MCF 10A (cell line): Measurements from ENCODE around the gene ENTHD1. TPM values are rescaled to one million over a fixed set of nuclear protein-coding genes. Genes with fewer than 3 reads are reported as not detected.
"Not testable (repeated sequence)": the region's sequence is repeated elsewhere in the genome, so short reads cannot be mapped to it uniquely, and the experiment has no call there.

Experiments
- BruUV-seq: library from RNA; stranded (reverse); fragments of 400-500 nt; replicated peaks from 2 replicates; lab custom pipeline; 2021; lab: Mats Ljungman, UMichigan
- CTCF ChIA-PET: fragments of 300-600 bp; sonication (Branson Sonifier 250); formaldehyde crosslinking; extraction: SDS; loops from one replicate; lab custom pipeline; 2021; ENCODE audit warnings: antibody characterized with exemption, inconsistent platforms; lab: Yijun Ruan, JAX
- POLR2A ChIA-PET: fragments of 300-600, 350-650 bp; sonication (Branson Sonifier 250); formaldehyde crosslinking; extraction: SDS; loops from one replicate; lab custom pipeline; 2020; ENCODE audit warnings: antibody characterized with exemption, inconsistent platforms; lab: Yijun Ruan, JAX
- DNase-seq: peaks from one replicate; pipeline ENCODE4 v3.0.0-alpha.2; 2018; ENCODE audit not compliant: unreplicated experiment
- H3K27ac Mint-ChIP-seq: one replicate; pipeline ENCODE4 v1.8.0; 2022; ENCODE audit warnings: mild to moderate bottlenecking, low read depth, mixed read lengths; ENCODE audit not compliant: unreplicated experiment
- H3K27me3 Mint-ChIP-seq: one replicate; pipeline ENCODE4 v1.8.0; 2022; ENCODE audit warnings: mixed read lengths; ENCODE audit not compliant: insufficient read depth, unreplicated experiment
- H3K36me3 Mint-ChIP-seq: one replicate; pipeline ENCODE4 v1.8.0; 2022; ENCODE audit warnings: mild to moderate bottlenecking, moderate library complexity, mixed read lengths; ENCODE audit not compliant: insufficient read depth, unreplicated experiment
- H3K4me1 Mint-ChIP-seq: one replicate; pipeline ENCODE4 v1.8.0; 2022; ENCODE audit warnings: mixed read lengths; ENCODE audit not compliant: insufficient read depth, unreplicated experiment
- H3K4me3 Mint-ChIP-seq: one replicate; pipeline ENCODE4 v1.8.0; 2022; ENCODE audit warnings: mild to moderate bottlenecking, moderate library complexity, mixed read lengths; ENCODE audit not compliant: unreplicated experiment
- H3K9me3 Mint-ChIP-seq: one replicate; pipeline ENCODE4 v1.8.0; 2022; ENCODE audit warnings: mixed read lengths; ENCODE audit not compliant: unreplicated experiment
- intact Hi-C: fragments of 100-400 bp; cut with micrococcal nuclease; formaldehyde crosslinking; loops from 2 replicates; pipeline ENCODE4 v1.14.1; 2022
- total RNA-seq: library from RNA; stranded (reverse); gene quantifications from 2 replicates; pipeline ENCODE4 v1.2.3, GENCODE V29; 2022
- TF ChIP-seq, protein P1 (sequence below): fragments of 200-600 bp; IDR thresholded peaks from one replicate; pipeline ENCODE4 v1.8.0; 2022; ENCODE audit warnings: antibody characterized with exemption, mild to moderate bottlenecking; ENCODE audit not compliant: unreplicated experiment

ENTHD1 gene
- total RNA-seq, 1 experiment from 2014 or later, result not detected

DNA sequence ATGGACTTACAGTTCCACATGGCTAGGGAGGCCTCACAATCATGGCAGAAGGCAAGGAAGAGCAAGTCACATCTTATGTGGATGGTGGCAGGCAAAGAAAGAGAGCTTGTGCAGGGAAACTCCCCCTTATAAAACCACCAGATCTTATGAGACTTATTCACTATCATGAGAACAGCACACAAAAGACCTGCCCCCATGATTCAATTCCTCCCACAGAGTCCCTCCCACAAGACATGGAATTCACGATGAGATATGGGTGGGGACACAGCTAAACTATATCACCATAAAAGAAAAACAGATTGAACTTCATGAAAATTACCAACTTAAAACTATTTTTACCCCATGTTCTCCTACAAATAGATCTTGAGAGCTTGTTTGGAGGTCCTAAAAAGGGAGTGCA is 19.6 kb downstream of the ENTHD1 start:
- Mint-ChIP-seq H3K4me1 (no peaks in the 10 kb centered on the region), H3K4me3 (no peak overlapping the region), H3K27ac (no peak overlapping the region), H3K9me3 (no peaks in the 10 kb centered on the region), H3K36me3 (no peaks in the 10 kb centered on the region), H3K27me3 (peaks cover 42% of the 10 kb centered on the region)
- DNase-seq, result no peak
- CTCF ChIA-PET, result no interaction called here
- TF ChIP-seq, protein P1, sequence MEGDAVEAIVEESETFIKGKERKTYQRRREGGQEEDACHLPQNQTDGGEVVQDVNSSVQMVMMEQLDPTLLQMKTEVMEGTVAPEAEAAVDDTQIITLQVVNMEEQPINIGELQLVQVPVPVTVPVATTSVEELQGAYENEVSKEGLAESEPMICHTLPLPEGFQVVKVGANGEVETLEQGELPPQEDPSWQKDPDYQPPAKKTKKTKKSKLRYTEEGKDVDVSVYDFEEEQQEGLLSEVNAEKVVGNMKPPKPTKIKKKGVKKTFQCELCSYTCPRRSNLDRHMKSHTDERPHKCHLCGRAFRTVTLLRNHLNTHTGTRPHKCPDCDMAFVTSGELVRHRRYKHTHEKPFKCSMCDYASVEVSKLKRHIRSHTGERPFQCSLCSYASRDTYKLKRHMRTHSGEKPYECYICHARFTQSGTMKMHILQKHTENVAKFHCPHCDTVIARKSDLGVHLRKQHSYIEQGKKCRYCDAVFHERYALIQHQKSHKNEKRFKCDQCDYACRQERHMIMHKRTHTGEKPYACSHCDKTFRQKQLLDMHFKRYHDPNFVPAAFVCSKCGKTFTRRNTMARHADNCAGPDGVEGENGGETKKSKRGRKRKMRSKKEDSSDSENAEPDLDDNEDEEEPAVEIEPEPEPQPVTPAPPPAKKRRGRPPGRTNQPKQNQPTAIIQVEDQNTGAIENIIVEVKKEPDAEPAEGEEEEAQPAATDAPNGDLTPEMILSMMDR, result no peak
- intact Hi-C loops, result no loop called here
- BruUV-seq, result no TSS peak
- POLR2A ChIA-PET, result no interaction called here

DNA sequence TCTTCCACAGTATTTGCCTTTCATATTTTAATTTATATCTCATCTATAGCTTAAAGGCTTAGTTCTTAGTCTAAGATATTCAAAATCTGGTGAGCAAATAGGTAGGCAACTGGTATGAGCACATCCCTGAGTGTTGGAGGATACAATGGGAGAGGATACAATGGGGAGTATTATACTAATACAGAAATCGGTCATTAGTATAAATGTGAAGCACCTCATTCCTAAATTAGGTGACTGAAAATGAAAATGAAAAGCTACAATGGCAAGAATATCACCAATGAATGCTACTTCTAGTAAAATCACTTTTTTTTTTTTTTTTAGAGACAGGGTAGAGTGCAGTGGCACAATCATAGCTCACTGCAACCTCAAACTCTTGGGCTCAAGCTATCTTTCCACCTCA is 21.0 kb downstream of the ENTHD1 start:
- CTCF ChIA-PET, result no interaction called here
- H3K36me3 Mint-ChIP-seq, result peaks cover 1% of the 10 kb centered on the region
- H3K4me1 Mint-ChIP-seq, result no peaks in the 10 kb centered on the region
- intact Hi-C loops, result no loop called here
- DNase-seq, result no peak
- no peak overlapping the region for H3K27ac Mint-ChIP-seq
- TF ChIP-seq, protein P1, result no peak
- POLR2A ChIA-PET, result no interaction called here
- H3K9me3 Mint-ChIP-seq, result no peaks in the 10 kb centered on the region
- H3K27me3 Mint-ChIP-seq, result peaks cover 31% of the 10 kb centered on the region
- no peak overlapping the region for H3K4me3 Mint-ChIP-seq
- BruUV-seq, result no TSS peak

DNA sequence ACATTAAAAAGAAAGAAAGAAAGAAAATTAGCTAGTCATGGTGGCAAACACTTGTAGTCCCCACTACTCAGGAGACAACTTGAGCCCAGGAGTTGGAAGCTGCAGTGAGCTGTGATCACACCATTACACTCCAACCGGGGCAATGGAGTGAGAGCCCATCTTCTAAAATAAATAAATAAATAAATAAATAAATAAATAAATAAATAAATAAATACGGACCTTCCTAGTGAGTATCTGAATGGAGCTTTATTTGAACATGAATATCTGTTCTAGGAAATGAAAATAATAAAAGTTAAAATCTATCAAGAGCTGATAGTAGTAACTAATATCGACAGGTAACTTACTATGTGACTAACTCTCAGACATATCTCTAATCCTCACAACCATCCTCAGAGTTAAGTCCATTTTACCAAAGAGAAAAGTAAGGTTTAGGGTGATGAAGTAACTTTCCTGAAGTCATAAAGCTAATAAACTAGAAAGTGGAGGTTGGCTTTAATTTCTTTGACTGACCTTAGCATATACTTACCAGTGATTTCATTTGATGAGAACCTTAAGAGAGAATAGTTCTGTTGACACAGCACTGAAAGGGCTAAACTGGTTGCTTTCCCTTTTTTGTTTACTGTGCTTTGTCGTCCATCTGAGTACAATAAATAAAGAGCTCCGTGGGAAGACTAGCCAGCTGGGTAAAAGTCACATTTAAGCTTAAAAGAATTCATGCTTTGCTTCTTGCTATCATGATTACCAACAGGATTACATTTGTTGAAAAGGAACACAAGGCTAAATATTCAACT is 22.4 kb downstream of the ENTHD1 start:
- peaks cover 27% of the 10 kb centered on the region for H3K27me3 Mint-ChIP-seq
- POLR2A ChIA-PET, result interaction anchor here (0.8 to 0.9 kb wide), 2 partner anchors 12 to 45 kb away, joined by 3 read pairs; no protein-coding TSS in a partner anchor
- H3K27ac Mint-ChIP-seq, result no peak overlapping the region
- CTCF ChIA-PET, result interaction anchor here (0.6 kb wide), 1 partner anchor 123 kb away, joined by 4 read pairs; no protein-coding TSS in a partner anchor
- no TSS peak for BruUV-seq
- DNase-seq, result no peak
- TF ChIP-seq, protein P1, result no peak
- intact Hi-C loops, result no loop called here
- H3K4me1 Mint-ChIP-seq, result no peaks in the 10 kb centered on the region
- H3K9me3 Mint-ChIP-seq, result no peaks in the 10 kb centered on the region
- H3K4me3 Mint-ChIP-seq, result no peak overlapping the region
- H3K36me3 Mint-ChIP-seq, result peaks cover 7% of the 10 kb centered on the region

DNA sequence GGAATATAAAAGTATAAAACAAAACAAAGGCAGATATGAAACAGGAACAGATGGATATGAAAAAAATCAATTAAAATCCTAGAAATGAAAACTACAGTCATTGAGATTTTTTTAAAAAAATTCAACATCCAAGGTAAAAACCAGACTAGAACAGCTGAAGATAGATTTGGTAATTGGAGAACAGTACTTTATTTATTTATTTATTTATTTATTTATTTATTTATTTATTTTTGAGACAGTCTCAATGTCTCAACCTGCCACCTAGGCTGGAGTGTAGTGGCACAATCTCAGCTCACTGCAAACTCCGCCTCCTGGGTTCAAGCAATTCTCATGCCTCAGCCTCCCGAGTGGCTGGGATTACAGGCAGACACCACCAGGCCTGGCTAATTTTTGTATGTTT is 23.8 kb downstream of the ENTHD1 start:
- CTCF ChIA-PET, H3K4me3 Mint-ChIP-seq, H3K4me1 Mint-ChIP-seq, intact Hi-C loops, H3K36me3 Mint-ChIP-seq, BruUV-seq, POLR2A ChIA-PET, DNase-seq, H3K27ac Mint-ChIP-seq, H3K9me3 Mint-ChIP-seq: not testable (repeated sequence)
- peaks cover 30% of the 10 kb centered on the region for H3K27me3 Mint-ChIP-seq
